ENCODE data around the gene NUDT16L1.

Gene NUDT16L1

DNA sequence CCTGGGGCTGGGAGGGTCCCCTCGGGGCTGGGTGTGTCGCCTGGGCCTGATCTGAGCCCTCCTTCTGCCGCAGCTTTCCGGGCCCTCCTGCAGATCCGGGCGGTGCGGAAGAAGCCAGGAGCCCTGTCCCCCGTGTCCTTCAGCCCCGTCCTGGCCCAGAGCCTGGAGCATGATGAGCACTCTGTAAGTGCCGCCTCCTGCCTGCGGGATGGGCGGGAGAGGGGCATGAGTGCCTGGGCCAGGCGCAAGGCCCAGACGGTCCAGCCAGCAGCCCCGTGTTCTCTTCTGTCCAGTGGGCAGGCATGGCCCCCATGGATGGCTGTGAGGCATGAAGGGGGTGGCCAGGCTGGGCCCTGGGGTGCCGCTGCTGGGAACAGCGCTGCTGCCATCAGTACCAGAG lies 16.0 kb upstream of the NUDT16L1 start:
- no peak for TF ChIP-seq EP300 (IDR thresholded peaks at IDR 0.05; ENCODE audit: borderline replicate concordance)
- no peak for TF ChIP-seq FOXM1 (IDR thresholded peaks at IDR 0.05; ENCODE audit: borderline replicate concordance, low read depth)
- no peak for TF ChIP-seq CEBPB (IDR thresholded peaks at IDR 0.05)
- no peak for TF ChIP-seq TAF1 (IDR thresholded peaks at IDR 0.05; ENCODE audit: low read depth)
- TF ChIP-seq TCF12 (IDR thresholded peaks at IDR 0.05; ENCODE audit: low read depth), result no peak
- no peak for TF ChIP-seq ZBTB7A (IDR thresholded peaks at IDR 0.05; ENCODE audit: low read depth)
- TF ChIP-seq RAD21 (IDR thresholded peaks at IDR 0.05; ENCODE audit: low read depth), result no peak
- TF ChIP-seq, protein P1, sequence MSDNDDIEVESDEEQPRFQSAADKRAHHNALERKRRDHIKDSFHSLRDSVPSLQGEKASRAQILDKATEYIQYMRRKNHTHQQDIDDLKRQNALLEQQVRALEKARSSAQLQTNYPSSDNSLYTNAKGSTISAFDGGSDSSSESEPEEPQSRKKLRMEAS (IDR thresholded peaks at IDR 0.05), result no peak
- TF ChIP-seq, protein P2, sequence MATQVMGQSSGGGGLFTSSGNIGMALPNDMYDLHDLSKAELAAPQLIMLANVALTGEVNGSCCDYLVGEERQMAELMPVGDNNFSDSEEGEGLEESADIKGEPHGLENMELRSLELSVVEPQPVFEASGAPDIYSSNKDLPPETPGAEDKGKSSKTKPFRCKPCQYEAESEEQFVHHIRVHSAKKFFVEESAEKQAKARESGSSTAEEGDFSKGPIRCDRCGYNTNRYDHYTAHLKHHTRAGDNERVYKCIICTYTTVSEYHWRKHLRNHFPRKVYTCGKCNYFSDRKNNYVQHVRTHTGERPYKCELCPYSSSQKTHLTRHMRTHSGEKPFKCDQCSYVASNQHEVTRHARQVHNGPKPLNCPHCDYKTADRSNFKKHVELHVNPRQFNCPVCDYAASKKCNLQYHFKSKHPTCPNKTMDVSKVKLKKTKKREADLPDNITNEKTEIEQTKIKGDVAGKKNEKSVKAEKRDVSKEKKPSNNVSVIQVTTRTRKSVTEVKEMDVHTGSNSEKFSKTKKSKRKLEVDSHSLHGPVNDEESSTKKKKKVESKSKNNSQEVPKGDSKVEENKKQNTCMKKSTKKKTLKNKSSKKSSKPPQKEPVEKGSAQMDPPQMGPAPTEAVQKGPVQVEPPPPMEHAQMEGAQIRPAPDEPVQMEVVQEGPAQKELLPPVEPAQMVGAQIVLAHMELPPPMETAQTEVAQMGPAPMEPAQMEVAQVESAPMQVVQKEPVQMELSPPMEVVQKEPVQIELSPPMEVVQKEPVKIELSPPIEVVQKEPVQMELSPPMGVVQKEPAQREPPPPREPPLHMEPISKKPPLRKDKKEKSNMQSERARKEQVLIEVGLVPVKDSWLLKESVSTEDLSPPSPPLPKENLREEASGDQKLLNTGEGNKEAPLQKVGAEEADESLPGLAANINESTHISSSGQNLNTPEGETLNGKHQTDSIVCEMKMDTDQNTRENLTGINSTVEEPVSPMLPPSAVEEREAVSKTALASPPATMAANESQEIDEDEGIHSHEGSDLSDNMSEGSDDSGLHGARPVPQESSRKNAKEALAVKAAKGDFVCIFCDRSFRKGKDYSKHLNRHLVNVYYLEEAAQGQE (IDR thresholded peaks at IDR 0.05; ENCODE audit: low read depth), result no peak
- no peak for TF ChIP-seq CREB1 (IDR thresholded peaks at IDR 0.05; ENCODE audit: low read depth)
- TF ChIP-seq NFIC (IDR thresholded peaks at IDR 0.05), result no peak
- no peak for TF ChIP-seq TEAD4 (IDR thresholded peaks at IDR 0.05)
- TF ChIP-seq, protein P3, sequence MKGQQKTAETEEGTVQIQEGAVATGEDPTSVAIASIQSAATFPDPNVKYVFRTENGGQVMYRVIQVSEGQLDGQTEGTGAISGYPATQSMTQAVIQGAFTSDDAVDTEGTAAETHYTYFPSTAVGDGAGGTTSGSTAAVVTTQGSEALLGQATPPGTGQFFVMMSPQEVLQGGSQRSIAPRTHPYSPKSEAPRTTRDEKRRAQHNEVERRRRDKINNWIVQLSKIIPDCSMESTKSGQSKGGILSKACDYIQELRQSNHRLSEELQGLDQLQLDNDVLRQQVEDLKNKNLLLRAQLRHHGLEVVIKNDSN (IDR thresholded peaks at IDR 0.05), result no peak
- no peak for TF ChIP-seq EGR1 (IDR thresholded peaks at IDR 0.05)
- no peak for TF ChIP-seq YY1 (IDR thresholded peaks at IDR 0.05; ENCODE audit: low read depth)

DNA sequence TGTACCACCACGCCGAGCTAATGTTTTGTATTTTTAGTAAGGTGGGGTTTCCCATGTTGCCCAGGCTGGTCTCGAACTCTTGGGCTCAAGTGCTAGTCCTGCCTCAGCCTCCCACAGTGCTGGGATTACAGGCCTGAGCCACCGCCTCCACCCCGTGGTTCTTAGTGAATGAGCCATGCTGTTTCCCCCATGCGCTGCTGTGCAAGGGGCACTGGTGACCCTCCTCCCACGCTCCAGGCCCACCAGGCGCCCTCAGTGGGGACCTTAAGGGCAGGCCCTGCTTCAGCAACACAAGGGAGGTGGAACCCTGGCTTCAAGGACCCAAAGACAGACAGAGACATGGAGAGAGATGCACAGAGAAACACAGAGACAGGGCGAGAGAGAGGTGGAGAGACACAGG lies 15.4 kb upstream of the NUDT16L1 start:
- TF ChIP-seq EP300 (IDR thresholded peaks at IDR 0.05; ENCODE audit: borderline replicate concordance) (no peak), CREB1 (IDR thresholded peaks at IDR 0.05; ENCODE audit: low read depth) (no peak), ZBTB7A (IDR thresholded peaks at IDR 0.05; ENCODE audit: low read depth) (no peak), NFIC (IDR thresholded peaks at IDR 0.05) (no peak), TCF12 (IDR thresholded peaks at IDR 0.05; ENCODE audit: low read depth) (no peak), EGR1 (IDR thresholded peaks at IDR 0.05) (no peak), TEAD4 (IDR thresholded peaks at IDR 0.05) (no peak)
- TF ChIP-seq, protein P1 (IDR thresholded peaks at IDR 0.05), result no peak
- TF ChIP-seq, protein P3 (IDR thresholded peaks at IDR 0.05), result no peak

DNA sequence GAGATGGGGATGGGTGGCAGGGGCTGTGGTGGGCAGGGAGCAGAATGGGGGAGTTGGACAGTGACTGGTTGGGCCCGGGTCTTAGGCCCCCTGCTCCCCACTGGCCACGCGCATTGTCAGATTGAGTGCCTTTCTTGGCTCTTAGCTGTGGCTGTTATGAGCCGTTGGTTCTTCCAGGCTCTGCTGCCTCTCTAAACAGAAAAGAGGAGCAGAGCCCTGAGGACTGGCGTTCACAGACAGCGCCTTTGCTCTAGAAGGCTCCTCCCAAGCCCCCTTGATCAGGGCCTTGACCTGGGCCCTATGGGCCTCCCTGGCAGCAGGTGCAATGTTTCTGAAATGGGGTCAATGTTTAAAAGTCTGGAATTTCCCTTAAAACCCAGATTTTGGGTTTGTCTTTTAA lies 14.8 kb upstream of the NUDT16L1 start:
- no peak for TF ChIP-seq CEBPB (IDR thresholded peaks at IDR 0.05)
- TF ChIP-seq TAF1 (IDR thresholded peaks at IDR 0.05; ENCODE audit: low read depth), result no peak
- TF ChIP-seq CREB1 (IDR thresholded peaks at IDR 0.05; ENCODE audit: low read depth), result no peak
- no peak for TF ChIP-seq TEAD4 (IDR thresholded peaks at IDR 0.05)
- no peak for TF ChIP-seq YY1 (IDR thresholded peaks at IDR 0.05; ENCODE audit: low read depth)
- no peak for TF ChIP-seq TCF12 (IDR thresholded peaks at IDR 0.05; ENCODE audit: low read depth)
- TF ChIP-seq NFIC (IDR thresholded peaks at IDR 0.05), result no peak
- TF ChIP-seq ZBTB7A (IDR thresholded peaks at IDR 0.05; ENCODE audit: low read depth), result no peak
- TF ChIP-seq EP300 (IDR thresholded peaks at IDR 0.05; ENCODE audit: borderline replicate concordance), result no peak
- TF ChIP-seq, protein P1 (IDR thresholded peaks at IDR 0.05), result no peak
- TF ChIP-seq FOXM1 (IDR thresholded peaks at IDR 0.05; ENCODE audit: borderline replicate concordance, low read depth), result no peak
- TF ChIP-seq, protein P2 (IDR thresholded peaks at IDR 0.05; ENCODE audit: low read depth), result no peak
- TF ChIP-seq, protein P3 (IDR thresholded peaks at IDR 0.05), result no peak
- TF ChIP-seq EGR1 (IDR thresholded peaks at IDR 0.05), result no peak
- no peak for TF ChIP-seq RAD21 (IDR thresholded peaks at IDR 0.05; ENCODE audit: low read depth)

DNA sequence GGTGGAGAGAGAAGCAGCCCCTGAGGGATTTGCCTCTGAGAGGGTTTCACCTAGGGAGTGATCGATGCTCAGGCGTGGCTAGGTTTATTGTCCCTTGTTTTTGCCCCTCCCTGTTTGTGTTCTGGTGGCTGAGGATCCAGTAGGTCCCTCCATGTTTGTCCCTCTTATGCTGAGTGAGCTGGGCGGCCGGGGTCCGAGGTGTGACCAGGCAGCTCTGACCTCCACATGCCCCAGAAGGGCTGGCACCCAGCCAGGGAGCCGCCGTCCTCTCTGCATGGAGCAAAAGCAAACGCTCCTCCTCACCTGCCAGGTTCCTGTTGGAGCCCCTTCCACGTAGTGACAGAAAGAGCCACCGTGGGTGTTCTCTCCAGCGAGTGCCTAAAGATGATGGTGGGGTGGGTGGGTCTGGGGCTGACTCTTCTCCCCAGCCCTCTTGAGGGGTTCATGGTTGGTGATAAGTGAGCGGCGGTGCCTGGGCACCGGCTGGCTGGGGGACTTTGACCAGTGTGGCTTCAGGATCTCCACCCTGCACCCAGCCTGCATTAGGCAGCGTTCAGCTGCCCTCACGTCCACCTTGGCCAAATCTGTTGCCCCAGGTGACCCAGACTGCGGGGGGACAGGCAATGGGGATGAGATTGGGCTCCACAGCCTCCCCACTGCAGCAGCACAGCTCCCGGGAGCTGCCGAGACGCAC lies 14.1 kb upstream of the NUDT16L1 start:
- TF ChIP-seq FOXM1 (IDR thresholded peaks at IDR 0.05; ENCODE audit: borderline replicate concordance, low read depth), result no peak
- TF ChIP-seq EP300 (IDR thresholded peaks at IDR 0.05; ENCODE audit: borderline replicate concordance), result no peak
- no peak for TF ChIP-seq YY1 (IDR thresholded peaks at IDR 0.05; ENCODE audit: low read depth)
- no peak for TF ChIP-seq RAD21 (IDR thresholded peaks at IDR 0.05; ENCODE audit: low read depth)
- no peak for TF ChIP-seq ZBTB7A (IDR thresholded peaks at IDR 0.05; ENCODE audit: low read depth)
- peak; percentile 17; the same call in 1 of the 2 replicates for TF ChIP-seq NFIC (IDR thresholded peaks at IDR 0.05)
- no peak for TF ChIP-seq TEAD4 (IDR thresholded peaks at IDR 0.05)
- TF ChIP-seq CREB1 (IDR thresholded peaks at IDR 0.05; ENCODE audit: low read depth), result no peak
- TF ChIP-seq, protein P2 (IDR thresholded peaks at IDR 0.05; ENCODE audit: low read depth), result no peak
